IPS-NIHi7 (cell line): ENCODE data around the gene SMDT1.

Experiments
- DNase-seq: peaks from one replicate; pipeline ENCODE4 v3.0.0; 2012; ENCODE audit warnings: mixed read lengths; ENCODE audit errors: extremely low spot score

The SMDT1 gene, protein sequence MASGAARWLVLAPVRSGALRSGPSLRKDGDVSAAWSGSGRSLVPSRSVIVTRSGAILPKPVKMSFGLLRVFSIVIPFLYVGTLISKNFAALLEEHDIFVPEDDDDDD

DNA sequence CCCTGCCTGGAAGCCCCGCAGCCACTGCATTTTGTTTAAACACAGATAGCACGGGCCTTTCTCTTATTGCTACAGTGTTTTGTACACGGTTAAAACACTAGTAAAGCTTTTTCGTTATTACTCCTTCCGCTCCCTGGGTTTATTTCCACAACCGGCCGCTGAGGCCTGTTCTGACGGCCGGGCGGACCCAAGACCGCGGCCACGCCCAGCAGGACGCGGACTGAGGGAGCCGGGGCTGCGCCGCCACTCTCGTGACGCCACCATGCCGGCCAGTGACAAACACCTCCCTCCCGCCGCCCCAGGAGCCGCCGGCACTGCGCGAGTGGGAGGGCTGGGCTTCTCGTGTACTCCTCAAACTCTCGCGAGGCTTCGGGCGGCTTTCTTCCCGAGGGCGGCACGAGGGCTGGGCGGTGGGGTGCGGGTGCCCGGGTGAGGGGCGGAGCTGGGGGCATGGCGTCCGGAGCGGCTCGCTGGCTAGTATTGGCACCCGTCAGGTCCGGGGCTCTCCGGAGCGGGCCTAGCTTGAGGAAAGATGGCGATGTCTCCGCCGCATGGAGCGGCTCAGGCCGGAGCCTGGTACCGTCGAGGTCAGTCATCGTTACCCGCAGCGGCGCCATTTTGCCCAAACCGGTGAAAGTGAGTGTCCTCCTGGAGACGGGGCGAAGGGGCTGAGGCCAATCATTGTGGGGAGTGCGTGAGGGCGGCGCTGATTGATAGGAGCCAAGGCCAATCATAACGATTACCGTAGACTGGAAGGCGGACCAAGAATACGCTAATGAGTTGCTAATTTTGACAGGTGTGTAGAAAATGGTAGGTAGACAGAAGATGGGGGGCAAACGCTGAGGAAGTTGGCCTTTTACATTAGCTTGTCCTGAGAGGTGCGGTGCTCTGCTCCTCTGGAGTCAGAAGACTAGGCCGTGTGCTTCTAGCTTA is at the start of gene SMDT1:
Gene SMDT1, plus strand, starts transcription at position 382 of the 933 bp plus-strand sequence. Its CDS starts 69 bp downstream, at position 451.
- DNase-seq: peak; percentile 97

DNA sequence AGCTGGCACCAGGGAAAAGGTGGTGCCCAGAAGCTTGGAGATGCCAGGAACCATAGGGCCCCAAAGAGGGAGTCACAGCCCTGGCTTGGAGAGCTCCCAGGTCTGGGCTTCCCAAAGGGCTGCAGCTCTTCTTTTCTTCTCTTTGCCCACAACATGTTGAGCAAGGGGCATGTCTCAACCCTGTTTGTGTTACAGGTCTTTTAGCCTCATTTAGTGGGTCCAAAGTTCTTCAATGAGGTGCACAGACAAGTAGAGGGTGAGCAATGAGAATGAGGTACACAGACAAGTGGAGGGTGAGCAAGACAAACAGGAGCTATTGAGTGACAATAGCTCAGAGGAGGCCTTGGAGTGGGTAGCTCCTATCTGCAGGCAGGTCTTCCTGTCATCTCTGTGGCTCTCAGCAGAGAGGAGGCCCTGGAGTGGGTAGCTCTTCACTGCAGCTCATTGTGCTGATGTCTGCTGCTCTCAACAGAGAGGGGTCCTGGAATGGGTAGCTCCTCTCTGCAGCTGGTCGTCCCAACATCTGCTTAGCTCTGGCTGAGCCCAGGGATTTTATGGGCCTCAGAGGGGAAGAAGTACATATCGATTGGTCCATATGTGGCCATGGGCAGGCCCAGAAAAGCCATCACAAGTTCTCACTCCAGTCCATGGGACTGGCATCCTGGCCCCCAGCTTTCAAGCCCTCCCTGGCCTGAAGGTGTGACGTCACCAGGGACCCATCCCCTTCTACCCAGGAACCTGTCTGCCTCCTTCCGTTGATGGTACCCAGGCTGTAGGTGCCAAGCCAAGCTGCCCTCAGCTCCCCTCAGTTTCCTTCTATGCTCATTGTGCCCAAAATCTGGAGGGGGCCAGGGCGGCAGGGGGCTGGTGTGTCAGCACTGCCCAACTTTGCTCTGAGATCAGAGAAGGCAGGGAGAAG is 46.0 kb upstream of the SMDT1 start:
- no peak for DNase-seq

DNA sequence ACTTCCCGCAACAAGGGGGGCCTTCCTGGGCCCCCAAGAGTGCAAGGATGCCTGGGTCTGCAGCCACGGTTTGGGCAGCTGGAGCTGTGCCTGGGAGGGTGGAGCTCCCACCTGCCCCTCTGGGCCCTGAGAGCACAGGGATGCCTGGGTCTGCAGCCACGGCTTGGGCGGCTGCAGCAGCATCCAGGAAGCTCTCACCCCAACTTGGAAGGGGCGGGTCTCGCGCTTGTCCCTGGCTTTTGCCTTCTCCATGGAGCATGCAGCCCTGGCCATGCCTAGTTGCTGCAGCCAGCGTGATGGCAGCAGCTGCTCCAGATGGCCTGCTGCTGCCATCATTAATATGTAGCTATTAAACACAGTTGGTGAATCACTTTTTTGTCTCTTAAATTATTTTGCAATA is 44.2 kb upstream of the SMDT1 start:
- no peak for DNase-seq

DNA sequence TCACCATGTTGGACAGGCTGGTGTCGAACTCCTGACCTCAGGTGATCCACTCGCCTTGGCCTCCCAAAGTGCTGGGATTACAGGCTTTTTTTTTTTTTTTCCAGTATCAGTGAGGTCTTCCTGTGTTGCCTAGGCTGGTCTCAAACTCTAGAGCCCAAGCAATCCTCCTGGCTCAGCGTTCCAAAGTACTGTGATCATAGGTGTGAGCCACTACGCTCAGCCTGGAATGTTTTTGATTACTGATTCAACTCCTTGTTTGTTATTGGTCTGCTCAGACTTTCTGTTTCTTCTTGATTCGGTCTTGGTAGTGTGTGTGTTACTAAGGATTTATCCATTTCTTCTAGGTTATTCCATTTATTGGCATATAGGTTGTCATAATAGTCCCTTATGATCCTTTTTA is 40.2 kb upstream of the SMDT1 start:
- no peak for DNase-seq

DNA sequence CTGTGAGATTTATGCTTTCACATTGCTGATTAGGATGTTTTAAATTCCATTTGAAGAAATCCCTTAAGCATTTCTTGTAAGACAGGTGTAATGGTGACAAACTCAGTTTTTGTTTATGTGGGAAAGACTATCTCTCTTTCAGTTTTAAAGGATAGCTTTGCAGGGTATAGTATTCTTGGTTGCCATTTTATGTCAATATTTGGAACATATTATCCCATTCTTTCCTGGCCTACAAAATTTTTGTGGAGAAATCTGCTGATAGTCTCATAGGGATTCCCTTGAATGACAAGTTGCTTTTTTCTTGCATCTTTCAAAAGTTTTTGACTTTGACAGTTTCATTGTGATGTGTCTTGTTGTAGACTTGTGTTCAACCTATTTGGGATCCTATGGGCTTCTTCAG is 37.7 kb upstream of the SMDT1 start:
- no peak for DNase-seq

DNA sequence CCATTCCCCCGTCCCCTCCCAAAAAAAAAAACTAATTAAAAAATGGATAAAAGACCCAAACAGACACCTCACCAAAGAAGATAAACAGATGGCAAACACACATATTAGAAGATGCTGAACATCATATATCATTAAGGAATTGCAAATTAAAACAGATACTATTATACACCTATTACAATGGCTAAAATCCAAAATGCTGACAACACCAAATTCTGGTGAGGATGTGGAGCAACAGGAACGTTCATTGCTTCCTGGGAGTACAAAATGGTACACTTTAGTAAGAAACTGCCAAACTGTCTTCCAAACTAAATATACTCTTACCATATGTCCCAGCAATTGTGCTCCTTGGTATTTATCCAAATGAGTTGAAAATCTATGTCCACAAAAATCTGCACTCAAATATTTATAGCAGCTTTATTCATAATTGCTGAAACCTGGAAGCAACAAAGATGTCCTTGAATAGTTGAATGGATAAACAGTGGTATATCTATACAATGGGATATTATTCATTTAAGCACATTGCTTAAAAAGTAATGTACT is 28.8 kb upstream of the SMDT1 start:
- no peak for DNase-seq

DNA sequence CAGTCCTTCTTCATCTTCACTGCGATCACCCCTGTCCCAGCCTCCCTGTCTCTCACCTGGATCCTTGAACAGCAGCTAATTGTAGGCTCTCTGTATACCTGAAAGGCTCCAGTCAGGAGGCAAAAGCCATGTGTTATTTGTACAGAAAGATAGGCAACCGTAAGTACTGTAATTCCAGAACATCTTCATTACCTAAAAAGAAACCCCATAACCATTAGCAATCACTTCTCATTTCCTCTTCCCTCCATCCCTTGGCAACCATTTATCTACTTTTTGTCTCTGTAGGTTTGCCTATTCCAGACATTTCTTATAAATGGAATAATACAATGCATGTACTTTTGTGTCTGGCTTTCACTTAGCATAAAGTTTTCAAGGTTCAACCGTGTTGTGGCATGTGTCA is 26.7 kb upstream of the SMDT1 start:
- DNase-seq: no peak

DNA sequence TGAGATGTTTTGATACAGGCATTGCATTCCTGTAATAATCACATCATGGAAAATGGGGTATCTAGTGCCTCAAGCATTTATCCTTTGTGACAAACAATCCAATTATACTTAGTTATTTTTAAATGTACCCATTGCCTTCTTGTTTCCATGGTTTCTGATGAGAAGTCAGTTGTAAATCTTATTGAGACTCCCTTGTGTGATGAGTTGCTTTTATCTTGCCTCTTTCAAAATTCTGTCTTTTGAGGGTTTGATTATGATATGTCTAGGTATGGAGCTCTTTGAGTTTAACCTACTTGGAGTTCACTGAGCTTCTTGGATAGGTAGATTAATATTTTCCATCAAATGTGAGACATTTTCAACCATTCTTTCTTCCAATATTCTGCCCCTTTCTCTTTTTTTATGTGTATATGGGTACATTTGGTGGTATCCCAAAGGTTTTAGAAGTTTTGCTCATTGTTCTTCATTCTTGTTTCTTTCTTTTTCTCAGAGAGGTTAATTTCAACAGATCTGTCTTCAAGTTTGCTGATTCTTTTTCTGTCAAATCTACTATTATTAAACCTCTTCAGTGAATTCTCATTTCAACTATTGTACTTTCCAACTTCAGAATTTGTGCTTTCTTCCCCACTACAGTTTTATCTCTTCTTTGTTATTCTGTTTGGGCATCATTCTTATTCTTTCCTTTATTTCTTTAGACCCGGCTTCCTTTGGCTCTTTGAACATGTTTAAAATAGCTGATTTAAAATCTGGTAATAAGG is 22.6 kb upstream of the SMDT1 start:
- DNase-seq: no peak

DNA sequence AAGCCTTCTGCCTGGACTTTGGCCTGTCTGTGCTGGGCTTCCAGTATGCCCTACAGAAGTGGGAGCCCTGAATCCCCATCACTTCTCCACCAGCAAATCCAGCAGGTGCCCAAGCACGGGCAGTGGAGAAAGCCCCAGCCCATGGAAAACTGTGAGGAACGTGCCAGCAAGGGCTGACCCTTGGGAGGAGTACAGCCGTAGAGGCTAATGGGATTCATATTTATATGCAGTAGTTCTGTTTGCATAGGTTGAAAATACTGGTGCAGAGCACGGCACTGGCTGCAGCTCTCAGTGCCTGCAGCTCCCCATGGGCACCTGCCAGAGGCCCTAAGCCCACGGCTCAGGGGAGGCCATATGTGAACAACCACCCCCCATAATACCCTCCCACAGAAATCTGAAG is 19.0 kb upstream of the SMDT1 start:
- no peak for DNase-seq

DNA sequence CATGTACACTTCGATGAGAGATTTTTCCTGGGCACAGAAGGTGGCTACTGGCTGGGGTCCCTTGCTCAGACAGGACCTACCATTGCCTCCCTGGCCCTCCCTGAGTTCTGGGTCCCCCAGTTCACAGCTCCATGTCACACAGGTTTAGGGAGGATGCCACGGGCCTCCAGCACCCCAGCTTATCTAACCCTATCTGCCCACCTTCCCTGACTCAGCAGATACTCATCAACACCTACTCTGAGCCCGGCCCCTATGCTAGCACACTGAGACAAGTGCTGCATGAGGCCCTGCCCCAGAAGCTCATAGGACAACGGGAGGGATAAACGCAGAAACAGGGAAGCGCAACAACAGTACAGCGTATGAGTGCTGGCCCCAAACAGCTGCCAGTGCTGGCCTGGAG is 18.5 kb upstream of the SMDT1 start:
- no peak for DNase-seq

DNA sequence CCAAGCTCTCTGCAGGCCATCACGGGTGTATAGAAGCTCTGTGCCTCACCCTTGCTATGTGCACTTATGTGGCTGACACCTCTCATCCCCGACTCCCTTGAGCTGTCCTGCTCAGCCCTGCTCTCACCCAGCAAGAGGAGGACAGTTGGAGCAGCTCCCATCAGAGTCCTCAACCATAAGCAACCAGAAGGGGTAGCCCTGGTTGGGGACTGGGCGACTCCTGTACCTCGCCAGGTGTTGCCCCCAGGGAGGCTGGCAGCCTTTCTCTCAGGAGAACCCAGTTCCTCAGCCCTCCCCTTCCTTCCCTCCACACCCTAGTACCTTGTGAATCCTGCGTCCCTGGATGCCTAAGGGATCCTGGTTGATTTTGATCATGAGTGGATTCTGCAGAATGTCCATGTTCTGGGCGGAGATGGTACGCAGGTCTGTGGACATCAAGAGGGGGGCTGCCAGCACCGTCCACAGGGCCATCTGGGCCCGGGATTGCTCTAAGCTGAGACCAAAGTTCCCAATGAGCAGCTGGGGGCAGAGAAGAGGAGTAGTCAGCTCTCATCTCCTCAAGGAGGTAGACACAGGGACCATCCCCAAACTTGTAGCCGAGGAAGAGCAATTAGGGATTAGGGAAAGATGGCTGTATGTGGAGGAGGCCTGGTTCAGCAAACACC is 16.9 kb upstream of the SMDT1 start:
- no peak for DNase-seq

DNA sequence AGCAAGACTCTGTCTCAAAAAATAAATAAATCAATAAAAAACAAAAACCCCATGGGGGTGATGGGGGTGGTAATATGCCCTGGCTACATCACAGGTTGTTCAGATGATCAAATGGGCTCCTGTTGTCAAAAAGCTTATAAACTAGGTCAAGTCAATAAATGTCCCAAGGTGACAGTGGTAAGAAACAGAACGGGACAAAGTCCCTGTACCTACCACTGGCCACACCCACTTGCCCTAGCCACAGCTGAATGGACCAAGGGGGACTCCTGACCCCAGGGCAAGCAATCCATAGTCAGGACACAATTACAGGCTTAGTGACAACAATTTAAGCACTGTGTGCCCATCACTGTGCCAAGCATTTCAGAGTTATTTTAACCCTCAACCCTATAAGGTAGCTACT is 14.9 kb upstream of the SMDT1 start:
- no peak for DNase-seq

DNA sequence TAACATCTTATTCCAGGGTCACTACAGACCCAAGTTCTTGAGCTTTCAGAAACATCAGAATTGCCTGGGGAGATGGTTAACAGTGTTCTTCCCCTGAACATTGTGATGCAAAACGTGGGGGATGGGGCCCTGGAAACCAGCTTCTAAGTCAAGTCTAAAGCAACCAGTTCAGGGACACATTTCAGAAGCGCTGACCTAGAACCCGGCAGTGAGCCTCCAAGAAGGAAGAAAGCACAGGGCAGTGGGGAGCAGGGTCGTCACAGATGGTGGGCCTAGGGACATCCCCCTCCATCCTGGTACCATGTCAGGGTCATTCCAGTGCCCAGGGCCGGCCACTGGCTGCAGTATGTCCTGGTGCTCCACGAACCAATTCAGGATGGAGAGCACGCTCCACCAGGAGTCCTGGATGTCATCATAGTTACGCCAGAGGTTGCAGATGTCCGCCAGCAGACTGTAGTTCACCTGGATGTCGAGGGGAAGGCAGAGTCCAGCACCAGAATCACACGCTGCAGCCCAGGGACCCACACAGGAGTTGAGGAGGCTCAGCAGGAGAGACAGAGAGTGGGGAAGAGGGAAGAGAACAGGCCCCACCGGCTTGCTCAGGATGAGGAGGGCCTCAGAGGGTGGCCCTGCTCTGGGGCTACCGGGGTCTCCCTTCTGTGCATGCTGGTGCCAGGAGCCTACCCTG is 13.9 kb upstream of the SMDT1 start:
- DNase-seq: peak; percentile 55

DNA sequence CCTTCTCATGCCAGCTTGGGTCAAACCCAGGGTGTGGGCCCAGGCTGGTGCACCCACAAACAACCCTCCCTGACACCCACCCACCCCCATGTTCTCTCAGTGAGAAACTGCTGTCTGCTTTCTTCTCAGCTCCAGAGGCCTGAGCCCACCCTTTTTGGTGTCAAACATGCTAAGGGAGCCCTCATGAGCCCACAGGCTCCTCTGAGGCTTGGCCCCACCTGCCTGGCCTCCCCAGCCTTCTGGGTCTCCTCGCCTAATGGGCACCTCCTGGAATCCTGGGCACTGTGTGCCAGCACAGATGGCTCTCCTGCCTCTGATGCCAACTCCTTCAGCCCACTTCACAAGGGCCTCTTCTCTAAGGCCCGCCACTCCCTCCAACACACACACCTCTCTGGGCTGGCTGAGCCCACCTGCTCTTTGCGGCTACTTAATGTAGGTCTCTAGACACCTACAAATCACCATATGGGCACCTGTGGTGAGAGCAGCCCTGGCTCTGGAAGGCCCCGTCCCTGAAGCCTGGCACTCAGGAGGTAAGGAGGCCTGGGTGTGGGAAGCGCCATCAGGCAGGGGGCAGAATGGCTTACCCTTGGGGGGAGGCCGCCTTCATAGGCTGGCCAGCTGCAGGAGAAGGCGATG is 13.3 kb upstream of the SMDT1 start:
- no peak for DNase-seq

DNA sequence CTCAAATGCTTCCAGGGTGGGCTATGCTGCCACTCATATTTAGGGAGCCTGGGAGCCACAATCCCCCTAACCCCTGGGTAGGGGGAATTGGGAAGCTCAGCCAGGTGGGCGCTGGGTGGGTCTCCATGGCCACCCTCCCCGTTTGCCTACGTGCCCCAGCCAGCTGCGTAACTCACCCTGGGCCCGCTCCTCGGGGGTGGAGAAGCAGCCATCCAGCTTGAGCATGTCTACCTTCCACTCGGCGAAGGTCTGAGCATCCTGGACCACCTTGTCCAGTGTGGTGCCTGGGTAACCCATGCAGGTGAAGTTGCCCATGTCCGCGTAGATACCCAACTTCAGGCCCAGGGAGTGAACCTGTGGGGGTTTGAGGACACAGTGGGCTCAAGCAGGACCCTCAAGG is 12.6 kb upstream of the SMDT1 start:
- no peak for DNase-seq

DNA sequence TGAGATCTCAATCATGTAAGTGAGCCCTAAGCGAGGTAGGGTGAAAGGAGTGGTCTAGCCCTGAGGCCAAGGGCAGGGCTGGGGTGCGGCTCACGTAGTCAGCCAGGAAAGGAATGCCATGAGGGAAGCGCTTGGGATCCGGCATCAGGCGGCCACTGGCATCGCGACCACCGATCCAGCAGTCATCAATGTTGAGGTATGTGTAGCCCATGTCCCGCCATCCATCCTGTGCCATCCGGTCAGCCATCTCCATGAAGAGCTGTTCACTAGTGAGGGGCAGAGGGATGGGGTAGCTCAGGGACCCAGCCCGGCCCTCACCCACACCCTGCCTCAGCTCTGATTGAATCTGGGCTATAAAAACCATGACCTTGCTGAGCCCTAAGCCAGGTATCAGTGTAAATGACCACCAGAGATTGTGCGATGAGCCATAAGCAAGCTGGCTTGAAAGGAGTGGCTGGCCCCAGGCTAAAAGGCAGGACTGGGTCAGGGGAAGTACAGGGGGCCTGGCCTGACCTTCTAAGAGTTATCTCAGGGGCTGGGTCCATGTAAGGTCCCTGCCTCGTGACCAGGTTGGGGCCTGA is 11.7 kb upstream of the SMDT1 start:
- no peak for DNase-seq

DNA sequence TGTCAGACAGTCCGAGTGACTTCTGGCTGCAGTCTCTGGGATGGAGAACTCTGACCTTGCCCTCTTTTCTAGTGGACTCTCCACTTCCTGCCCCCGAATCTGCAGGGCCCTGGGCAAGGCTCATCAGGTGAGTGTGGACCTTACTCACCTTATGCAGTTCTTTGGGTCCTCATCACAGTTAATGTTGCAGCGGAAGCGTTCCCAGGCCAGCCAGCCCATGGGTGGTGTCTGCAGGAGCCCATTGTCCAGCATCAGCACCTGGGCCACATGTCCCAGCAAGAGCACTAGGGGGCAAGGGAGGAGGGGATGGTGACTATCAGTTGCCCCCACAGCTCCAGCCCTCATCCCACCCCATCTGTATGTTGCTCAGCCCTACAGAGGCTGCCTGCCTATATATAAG is 11.2 kb upstream of the SMDT1 start:
- no peak for DNase-seq

DNA sequence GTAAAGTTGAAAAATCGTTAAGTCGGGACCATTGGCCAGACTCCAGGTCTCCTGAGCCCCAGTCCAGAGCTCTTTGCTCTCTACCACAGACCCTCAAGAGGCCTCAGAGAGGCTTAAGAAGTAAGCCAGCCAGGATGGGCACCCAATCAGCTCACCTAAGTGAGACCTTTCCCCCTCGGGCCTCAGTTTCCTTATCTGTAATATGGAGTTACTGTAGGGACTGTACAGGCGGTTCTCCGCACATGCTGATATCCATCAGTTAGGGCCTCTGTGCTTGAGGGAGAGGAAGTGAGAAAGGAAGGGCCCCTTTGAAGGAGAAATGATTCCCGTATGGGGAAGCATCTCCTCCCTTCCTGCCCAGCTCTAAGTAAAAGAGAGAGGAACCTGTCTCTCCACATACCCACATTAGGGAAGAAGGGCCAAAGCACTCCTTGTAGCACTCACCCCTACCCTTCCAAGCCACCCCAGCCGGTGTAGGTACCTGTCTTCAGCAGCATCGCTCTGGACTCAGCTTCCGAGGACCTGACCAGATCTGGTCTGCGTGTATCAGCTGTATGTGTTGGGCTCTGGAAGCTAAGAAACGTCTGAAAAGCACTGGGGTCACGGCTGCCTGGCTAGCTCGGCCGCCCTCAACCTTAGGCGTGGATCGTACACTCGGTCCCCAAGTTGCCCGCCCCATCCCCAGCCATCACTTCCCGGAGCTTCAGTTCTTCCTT is 9.5 kb upstream of the SMDT1 start:
- peak; percentile 40 for DNase-seq
